Stimulated activated CD4-positive, alpha-beta T cell treated with anti-CD3 and anti-CD28 coated beads, Interleukin-2, amount 100 ng/mL, for 48 hours (primary cell): Measurements from ENCODE around the gene AOPEP.

Experiments
- DNase-seq, 2 donors: peaks; one replicate each; pipeline ENCODE4 v3.0.0-alpha.2; 2020

Gene AOPEP

DNA sequence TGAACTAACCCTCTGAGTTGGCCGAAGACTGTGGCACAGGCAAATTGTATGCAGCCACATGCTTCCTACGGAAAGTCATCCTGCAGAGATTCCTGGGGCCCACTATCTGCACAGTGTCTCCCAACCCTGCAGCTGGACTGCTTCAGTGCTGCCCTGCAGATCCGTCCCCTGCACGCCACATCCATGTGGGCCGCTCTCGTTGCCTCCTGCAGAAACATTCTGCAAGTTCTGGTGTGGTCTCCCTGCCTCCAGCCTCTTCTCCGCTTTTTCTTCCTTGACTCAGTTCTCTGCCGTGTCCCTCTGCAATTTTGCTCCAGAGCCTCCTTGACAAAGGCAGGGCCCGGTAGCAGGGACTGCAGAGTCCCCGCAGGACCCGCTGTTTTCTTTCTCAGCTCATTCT lies 249.0 kb downstream of the AOPEP start:
- no peak for DNase-seq

DNA sequence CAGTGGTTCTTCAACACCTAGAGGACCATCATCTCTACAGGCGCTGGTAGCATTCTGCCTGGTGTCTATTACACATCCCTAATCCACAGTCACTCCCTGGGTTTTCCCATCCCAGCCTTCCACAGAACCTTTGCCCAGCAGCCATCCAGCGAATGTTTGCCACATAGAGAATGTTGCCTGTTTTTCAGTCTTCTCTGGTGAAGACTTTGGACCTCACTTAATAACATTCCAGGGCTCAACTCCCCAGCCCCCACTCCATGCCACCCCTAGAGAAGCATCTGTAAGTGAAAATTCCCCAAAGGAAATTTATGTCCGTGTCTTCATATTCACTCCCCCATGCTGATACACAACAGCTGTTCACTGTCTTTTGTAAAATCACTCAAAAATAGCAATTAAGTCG lies 249.6 kb downstream of the AOPEP start:
- DNase-seq = no peak

DNA sequence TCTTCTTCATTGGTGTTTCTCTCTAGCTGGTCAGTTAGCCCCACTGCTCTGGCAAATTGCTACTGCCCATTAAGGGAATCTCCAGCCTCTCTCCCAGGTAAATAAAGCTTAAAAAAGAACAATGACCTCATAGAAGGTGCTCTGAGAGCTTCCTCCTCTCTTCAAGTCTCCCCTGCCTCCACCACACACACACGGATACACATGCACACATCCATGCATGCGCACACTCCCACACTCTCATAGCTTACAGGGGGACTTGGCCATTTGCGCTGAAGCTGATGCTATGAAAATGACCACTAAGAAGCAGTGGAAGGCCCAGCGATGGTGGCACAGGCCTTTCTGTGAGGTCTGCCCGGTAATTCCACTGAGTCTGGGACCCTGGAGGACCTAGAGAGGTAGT lies 250.9 kb downstream of the AOPEP start:
- no peak for DNase-seq

DNA sequence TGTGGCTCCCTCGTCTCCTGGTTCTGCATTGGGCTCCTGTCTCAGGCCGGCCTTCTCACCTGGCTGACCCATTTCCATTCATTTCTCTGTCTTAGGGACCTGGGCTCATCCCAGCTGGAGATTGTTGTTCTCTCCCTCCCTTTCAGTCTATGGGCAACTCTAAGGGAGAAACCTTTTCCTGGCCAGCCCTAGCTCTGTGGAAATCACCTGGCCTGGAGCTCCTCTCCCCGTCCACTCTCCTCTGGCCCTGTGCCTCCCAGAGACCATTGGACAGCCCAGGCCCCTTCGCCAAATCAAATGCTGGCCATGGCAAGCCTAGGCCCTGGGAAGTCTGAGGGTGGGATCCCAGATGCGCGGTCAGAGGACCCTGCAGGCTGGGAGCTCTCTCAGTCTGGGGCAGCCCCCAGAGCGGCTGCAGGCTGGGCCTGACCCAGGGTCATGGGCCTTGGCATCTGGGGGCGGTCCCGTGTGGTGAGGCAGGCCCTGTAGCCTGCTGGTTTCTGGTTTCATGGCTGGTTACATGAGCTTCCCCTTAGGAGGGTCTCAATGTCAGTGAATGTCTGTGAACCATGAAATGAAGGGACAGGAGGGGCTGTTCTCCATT lies 253.5 kb downstream of the AOPEP start:
- DNase-seq = no peak

DNA sequence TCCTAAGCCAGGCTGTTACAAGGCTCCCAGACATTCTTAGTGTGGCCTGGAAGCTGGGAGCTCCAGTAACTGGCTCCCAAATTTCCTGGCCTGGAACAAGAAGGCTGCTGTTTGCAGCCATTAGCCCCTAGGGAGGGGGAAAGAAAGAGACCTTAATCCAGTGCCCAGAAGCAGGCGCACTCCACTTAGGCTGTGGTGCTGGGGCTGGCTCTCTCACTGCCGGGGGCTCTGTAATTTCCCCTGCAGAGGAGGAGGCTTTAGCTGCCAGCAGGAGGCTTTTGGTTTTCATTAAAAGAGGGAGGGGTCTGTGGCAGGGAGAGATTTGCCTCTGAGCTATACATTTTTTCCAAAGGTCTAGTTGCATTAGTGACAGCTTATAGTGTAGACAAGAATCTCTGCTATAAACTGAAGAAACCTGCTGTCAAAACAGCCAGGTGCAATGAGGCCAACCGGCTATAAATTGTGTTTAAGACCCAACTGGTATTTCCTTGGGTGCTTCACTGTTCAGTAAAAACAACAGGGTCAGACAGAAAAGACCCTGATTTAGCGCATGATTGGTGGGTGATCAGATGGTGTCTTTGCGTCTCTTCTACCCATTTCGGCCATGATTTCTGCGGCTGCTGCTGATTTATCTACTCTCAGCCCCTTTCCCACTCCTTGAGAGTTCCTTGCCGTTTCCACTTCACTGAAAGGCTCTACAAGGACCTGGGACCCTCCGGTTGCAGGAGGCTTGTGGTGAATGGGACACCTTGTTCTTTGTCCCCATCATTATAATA lies 254.6 kb downstream of the AOPEP start:
- no peak for DNase-seq

DNA sequence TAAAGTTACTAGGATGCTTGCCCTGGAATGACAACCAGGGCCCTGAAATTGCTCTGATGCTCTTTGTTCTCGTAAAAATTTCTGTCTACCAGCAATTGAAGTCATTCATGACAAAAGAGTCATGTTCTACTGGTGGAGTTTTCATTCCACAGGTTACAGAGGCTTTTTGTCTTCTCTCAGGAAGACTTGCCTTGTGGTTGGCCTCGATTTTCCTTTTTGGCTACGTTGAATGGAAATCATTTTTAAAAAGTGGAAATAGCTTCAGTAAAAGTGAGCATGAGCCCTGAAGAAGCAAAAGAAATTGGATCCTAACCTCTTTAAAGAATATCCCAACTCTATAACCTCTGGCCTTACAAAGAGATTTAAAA lies 255.2 kb downstream of the AOPEP start:
- no peak for DNase-seq

DNA sequence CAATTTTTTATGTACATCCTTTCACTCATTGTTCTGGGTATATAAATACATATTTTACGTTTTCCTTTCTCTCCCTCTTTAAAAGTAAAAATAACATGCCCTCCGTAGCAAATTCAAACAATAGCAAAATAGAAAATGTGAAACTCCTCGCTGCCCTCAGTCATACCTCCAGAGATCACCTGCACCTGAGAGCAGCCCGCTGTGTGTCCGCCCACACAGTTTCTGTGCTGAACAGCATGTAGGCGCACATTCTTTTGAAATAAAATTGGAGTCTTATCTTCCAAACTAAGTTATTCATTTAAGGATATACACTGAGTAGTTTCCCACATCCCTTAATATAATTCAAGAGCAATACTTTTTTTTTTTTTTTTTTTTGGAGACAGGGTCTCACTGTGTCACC lies 255.7 kb downstream of the AOPEP start:
- DNase-seq = no peak

DNA sequence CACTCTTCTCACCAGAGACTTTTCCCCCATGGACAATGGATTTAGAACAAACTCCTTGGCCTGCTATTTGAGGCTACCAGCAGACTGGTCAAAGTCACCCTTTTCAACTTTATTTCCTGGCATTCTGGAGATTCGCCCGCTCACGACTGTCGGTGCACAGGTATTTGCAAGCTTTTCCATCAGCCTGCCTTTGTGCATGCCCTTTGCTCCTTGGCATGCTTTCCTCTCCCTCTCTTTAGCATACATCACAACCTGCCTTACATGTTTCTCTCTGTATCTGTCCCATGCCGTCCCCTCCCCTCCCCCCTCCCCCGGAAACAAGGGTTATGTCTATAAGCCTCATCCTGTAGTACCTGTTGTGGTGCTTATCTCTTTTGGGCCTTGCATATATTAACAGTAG lies 257.1 kb downstream of the AOPEP start:
- no peak for DNase-seq

DNA sequence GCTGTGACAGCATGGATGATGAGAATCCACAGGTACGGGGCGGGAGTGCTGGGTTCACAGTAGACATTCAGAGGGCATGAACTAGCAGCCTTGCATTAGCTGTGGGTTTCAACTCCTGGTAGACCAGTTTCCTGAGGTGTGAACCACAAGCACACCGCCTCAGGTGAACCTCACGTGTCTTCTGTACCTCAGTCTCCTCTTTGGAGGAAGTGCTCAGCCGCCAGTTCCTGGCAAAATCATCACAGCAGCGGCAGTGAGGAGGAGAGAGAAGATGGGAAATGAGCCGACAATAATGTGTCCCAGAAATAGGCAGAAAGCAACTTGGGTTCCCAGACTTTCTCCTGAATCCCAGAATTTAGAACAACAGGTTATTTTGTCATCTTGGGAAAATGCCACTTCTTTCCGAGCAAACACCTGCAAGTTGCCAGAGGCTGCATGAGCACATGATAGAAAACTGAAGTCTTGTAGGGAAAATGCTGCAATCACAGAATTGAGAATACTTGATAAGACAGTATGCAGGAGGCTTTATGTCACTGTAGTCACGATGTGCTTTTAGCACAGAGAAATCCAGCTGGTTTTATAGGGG lies 258.5 kb downstream of the AOPEP start:
- no peak for DNase-seq

DNA sequence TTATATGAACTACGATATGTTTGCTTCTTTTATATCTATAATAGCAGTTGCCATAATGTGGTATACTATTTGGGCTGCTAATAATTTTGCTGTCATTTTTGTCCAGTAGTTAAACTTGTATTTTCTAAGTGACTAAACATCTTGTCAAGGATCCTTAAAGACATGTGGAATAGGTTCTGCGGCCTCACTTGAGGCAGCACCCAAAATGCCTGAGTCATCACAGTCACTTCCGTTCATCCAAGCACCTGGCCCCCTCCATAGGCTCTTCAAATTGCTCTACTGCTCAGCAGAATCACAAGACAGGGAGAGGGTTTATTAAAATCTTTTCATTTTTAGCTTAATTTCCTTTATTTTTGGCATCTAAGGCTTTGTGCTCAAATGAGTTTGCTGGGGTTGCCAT lies 259.1 kb downstream of the AOPEP start:
- DNase-seq = no peak

DNA sequence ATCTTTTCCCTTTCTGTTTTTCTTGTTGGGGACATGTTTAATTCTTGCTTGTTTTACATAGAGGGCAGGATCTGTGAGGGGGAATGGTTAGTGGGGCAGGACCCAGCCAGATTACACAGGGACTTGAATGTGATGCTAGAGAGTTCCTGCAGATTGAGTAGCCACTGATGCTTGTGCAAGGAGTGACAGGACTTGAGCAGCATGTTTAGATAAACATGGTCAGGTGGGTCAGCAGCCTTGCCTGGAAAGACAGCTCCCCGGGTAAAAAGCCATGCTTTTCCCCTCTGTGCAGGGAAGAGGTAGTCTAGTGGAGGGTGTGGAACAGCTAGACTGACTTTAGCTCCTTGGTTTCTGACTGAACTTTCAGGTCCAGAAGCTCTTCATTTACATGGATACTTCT lies 261.2 kb downstream of the AOPEP start:
- DNase-seq = no peak

DNA sequence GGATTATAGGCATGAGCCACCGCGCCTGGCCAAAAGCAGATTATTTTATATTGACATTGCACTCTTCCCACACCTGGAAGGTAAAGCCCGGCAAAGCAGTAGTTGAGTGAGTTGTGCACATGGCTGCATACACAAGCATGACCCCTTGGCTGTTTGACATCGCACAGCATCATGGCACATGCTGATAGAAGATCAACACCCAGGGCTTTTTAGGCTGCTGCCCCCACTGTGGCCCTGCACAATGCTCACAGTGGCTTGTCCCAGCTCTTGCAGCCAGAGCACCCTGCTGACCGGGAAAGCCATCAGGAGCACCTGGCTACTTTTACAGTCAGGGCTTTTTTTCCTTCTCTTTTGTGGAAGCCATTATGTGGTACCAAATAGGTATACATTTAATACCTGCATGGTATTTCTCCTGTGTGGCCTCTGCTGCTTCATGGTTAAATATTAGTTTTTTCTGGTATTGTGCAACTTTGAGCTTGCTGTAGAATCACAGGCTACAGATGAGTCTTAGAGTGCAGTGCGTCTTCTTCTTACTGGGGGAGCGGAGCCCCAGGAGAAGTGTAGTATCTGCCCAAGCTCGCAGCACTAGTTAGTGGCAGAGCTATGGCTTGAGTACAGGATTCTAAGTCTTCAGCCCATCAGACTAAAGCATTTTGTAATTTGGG lies 264.5 kb downstream of the AOPEP start:
- DNase-seq = no peak

DNA sequence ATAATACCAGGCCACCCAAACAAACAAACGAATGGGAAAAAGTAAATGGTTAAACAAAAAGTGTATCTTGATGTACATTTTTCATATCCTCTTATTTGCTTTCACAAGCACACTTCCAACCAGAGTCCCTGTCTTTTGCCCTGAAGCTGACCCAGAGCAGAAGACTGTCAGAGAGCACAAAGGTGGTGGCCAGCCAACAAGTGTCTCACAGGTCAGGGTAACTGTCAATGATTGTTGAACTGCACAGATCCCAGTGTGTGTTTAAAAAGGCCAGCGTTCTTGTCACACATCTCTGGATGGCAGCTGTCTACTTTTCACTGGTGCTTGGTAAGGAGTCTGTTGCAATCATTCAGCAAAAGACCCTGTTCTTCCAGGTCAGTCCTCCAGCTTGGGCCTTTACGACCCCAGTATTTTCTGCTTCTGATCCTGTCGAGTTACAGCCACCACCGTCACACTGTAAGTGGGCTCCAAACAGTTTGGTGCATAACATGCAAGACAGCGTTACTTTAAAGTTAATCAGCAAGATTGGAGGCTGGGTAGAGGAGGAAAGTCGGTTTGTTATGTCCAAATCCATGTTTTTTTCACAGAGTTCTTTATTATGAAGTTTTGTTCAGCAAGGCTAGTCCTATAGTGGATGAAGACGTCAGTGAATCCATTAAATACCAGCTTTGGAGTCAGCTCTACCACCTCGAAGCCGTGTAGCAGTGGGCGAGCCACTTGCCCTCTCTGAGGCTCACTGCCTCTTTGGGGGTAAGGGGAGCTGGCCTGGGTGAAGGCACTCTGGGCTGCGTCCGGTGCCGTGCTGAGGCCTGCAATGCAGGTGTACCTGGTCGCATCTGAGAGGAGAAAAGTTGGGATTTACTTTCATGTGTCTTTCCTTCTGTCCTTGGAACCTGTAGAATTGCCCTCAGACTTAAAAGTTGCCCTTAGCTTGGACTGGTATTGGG lies 265.7 kb downstream of the AOPEP start:
- no peak for DNase-seq

DNA sequence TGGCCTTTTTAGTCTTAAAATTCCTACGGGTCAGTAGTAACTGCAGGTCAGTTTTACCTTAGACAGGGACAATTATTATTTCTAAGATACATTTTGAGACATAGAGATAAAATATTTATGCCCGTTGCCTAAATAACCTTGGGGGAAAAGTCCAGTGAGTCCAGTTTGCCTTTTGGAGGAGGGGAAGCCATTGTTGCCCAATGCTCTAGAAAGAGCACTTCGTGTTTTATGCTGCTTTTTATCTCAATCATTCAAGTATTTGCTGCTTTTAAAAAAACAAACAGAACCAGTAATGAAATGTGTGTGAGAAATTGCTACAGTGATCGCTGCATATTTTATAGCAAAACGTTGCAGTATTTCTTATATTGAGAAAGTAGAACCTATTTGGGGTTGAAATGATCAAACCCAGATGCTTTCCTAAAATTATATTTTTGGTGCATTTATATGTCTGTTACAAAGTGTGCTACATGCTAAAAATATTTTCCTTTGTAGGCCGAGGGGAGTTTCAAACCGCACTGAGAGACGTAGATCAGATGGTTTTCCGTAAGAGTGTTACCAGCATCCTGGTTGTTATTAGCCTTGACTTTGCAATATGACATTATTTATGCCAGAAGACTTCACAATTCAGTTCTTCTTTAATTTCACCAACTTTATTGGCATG lies 266.8 kb downstream of the AOPEP start:
- DNase-seq = no peak

DNA sequence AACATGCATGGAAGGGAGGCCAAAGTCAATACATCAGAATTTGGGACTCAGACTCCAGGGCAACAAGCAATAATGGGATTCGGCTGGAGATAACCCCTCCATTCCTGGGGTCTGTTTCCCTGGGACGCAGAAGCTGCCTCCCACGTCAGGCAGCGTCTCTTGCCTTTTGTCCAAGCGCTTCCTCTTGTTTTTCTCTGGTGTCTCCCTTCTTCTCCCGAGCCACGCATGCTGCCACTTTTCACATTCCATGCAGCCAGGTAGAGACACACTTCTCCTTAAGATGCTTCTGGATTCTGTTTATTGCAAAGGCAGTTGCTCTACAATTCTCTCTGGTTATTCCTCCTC lies 267.3 kb downstream of the AOPEP start:
- no peak for DNase-seq

DNA sequence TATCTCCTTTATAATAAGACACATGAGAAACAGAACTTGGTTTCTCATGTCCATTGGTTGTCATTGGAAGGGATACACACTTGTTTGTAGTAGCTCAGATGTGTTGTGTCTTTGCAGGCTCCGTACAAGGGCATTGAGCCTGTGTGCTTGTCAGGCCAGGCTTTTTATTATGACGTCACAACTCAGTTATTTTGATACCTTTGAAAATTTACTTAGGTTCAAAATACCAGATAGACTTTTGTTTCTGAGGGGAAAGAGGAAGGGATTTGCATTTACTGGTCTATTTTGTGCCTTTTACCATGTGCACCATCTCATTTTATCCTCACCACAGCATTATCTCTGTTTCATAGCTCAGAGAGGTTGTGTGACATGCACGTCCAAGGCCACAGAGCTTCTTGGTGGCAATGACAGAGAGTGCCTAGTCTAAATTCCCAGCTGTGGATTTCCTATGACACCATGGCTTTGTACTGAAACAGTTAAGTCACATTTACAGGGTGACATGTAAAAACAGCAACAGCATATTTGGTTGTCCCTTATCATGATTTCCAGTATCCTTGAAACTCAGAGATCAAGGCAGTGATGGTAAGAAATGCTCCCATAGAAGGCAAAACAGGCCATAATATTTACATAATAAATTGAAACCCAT lies 268.7 kb downstream of the AOPEP start:
- DNase-seq = no peak

DNA sequence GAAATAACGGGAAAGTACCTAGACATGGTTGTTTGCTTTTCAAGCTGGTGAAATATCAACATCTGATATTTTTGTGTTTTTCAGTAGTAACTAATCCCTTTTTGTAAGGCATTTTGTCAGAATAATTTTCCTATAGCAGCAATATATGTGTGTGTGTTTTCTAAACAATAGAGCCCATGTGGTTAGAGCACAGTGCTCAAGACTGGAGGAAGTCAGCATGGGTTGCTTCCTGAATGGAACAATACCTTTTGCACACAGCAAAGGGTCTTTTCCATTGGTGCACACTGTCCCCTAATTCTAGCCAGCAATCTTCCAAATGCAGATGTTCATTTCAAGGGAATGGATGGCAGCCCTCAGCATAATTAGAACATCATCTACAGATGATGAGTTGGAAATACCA lies 270.1 kb downstream of the AOPEP start:
- DNase-seq = no peak

DNA sequence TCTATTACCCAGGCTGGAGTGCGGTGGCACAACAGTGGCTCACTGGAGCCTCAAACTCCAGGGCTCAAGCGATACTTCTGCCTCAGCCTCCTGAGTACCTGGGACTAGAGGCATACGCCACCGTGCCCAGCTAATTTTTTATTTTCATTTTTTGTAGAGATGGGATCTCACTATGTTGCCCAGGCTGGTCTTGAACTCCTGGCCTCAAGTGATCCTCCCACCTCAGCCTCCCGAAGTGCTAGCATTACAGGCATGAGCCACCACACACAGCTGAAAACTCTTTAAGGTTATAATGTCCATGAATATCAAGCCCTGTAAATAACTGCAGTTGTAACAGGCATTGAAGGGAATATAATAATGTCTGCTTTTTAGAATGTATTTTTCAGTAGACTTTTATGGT lies 271.2 kb downstream of the AOPEP start:
- DNase-seq = no peak

DNA sequence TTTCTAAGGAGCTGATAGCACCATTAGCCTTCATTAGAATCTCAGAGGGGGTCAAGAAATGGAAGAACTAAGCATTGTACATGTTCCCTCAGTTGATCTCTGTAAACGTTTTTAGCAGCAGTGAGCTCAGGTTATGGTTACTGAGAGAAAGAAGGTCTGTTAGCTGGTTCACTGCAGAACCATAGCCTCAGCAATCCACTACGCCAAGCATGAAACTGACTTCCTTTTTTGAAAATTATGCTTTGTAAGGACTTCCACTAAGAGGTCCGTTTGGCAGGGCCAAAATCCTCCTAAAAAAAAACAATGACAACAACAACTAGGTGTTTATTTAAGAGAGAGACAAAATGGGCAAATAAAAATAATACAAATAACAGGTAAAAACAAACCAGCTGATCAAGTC lies 273.3 kb downstream of the AOPEP start:
- DNase-seq = no peak

DNA sequence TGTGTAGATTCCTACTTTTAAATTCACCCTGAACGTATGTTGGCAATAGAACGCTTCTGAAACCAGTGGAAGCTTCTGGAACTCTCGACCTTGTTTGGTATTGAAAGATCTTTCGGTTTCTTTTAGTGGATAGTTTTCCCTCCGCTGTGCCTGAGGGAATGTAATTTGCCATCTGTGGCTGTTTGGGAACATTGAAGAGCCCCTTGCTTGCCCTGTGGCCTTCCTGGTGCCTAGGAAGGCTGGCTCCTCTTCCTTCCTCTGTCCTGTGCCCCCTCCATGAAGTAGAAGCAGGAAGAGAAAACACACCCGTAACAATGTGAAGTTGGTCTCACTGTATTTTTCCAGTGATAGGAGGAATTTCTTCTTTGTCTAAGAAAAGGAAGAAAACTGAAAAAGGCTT lies 274.3 kb downstream of the AOPEP start:
- DNase-seq = no peak

DNA sequence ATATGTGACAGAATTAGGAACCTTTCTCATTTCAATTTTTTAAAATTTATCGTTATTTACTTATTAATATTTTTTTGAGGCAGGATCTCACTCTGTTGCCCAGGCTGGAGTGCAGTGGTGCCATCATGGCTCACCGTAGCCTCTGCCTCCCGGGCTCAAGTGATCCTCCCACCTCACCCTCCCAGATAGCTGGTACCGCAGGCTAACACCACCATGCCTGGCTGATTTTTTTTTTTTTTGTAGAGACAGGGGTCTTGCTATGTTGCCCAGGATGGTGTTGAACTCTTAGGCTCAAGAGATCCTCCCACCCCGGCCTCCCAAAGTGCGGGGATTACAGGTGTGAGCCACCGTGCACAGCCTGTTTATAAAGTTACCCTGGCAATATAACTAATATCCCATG lies 275.2 kb downstream of the AOPEP start:
- no peak for DNase-seq
